ENCODE measurements around the gene RPL10.
"Not testable (repeated sequence)": the region's sequence is repeated elsewhere in the genome, so short reads cannot be mapped to it uniquely, and the experiment has no call there.

The RPL10 gene

GRCh38 chrX:154378799-154379568 is 19.2 kb upstream of the RPL10 start, which contains the start of gene EMD:
Gene EMD (plus strand): TSS chrX:154379295. CDS start chrX:154379485, 190 bp downstream.
- peak; percentile 98 for DNase-seq

DNA sequence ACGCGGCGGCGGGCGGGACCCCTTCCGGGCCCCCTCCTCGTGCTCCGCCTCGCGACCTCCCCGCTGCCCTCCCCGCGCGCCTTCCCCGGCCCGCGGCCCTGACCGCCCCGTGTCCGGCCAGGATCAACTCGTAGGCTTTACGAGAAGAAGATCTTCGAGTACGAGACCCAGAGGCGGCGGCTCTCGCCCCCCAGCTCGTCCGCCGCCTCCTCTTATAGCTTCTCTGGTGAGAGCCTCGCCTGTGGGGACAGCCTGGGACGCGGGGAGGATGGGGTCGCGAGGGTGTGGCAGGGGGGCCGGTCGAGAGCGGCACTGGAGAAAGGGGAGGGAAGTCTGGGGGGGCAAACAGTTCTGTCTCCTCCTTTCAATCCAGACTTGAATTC is 18.6 kb upstream of the RPL10 start:
- DNase-seq, result no peak

DNA sequence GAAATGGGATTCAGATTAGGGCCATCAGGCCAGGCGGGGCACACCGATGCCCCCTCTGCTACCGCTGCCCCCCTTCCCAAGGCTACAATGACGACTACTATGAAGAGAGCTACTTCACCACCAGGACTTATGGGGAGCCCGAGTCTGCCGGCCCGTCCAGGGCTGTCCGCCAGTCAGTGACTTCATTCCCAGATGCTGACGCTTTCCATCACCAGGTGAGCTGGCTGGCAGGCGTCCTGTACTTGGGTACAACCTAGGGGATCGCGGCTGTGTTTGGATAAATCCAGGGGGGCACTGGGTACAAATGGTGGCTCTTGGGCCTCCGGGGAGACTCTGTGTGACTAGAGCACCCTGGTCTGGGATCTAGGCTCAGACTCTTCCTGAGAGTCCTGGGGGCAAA is 18.0 kb upstream of the RPL10 start:
- no peak for DNase-seq

DNA sequence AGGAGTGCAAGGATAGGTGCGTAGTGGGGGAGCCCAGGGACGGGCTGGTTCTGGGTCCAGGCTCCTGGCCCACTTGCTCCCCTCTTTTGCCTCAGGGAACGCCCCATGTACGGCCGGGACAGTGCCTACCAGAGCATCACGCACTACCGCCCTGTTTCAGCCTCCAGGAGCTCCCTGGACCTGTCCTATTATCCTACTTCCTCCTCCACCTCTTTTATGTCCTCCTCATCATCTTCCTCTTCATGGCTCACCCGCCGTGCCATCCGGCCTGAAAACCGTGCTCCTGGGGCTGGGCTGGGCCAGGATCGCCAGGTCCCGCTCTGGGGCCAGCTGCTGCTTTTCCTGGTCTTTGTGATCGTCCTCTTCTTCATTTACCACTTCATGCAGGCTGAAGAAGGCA is 17.4 kb upstream of the RPL10 start:
- DNase-seq, result no peak

GRCh38 chrX:154381271-154381670 is 16.9 kb upstream of the RPL10 start:
- DNase-seq, result no peak

GRCh38 chrX:154382483-154383069 is 15.6 kb upstream of the RPL10 start:
- no peak for DNase-seq

- no peak for DNase-seq
Measured at GRCh38 chrX:154383359-154384283, 14.6 kb upstream of the RPL10 start.

- no peak for DNase-seq
Measured at GRCh38 chrX:154384284-154384892, 13.8 kb upstream of the RPL10 start.

- DNase-seq, result not testable (repeated sequence)
Measured at GRCh38 chrX:154388094-154388493, 10.1 kb upstream of the RPL10 start.

GRCh38 chrX:154388649-154389048 is 9.5 kb upstream of the RPL10 start:
- DNase-seq, result not testable (repeated sequence)

DNA sequence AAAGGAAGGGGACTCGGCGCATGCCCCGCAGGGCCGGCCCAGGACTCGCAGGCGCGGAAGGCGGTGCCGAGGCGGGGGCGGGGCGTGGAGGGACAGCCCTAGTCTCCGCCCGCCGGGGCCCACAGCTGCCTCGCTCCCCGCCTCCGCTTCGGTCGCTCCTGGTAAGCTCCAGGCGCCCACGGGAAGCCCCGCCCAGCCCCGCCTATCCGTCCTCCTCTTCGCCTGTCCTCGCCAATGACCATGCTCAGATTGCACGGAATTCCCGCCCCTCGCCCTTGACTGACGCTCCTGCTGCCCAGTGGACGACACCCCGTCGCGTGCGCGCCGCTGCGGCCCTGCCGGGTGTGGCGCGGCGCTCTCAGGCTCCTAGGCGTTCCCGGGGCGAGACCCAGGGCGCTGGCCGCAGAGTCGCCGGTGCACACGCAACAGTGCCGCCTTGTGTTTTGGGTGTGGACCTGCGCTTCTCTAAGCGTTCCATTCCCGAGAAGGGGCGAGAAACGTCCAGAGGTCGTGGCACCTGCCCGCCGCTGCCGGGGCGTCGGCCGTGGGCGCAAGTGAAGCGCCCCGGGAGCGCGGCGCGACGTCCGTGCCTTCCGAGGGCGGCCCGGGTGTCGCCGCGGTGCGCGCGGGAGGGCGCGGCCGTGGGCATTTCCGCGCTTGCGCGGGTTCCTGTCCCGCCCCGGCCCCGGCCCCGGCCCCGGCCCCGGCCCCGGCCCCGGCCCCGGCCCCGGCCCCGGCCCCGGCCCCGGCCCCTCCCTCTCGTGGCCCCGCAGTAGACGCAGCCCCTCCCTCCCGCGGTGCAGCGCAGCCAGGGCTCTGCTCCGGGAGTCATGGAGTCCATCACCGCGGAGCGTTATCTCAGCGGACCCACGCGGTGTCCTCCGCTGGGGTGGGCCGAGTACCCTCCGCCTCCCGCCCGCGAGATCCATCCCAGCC is 8.1 kb upstream of the RPL10 start:
- DNase-seq, result not testable (repeated sequence)

GRCh38 chrX:154396363-154396762 is 1.8 kb upstream of the RPL10 start:
- DNase-seq, result not testable (repeated sequence)

DNA sequence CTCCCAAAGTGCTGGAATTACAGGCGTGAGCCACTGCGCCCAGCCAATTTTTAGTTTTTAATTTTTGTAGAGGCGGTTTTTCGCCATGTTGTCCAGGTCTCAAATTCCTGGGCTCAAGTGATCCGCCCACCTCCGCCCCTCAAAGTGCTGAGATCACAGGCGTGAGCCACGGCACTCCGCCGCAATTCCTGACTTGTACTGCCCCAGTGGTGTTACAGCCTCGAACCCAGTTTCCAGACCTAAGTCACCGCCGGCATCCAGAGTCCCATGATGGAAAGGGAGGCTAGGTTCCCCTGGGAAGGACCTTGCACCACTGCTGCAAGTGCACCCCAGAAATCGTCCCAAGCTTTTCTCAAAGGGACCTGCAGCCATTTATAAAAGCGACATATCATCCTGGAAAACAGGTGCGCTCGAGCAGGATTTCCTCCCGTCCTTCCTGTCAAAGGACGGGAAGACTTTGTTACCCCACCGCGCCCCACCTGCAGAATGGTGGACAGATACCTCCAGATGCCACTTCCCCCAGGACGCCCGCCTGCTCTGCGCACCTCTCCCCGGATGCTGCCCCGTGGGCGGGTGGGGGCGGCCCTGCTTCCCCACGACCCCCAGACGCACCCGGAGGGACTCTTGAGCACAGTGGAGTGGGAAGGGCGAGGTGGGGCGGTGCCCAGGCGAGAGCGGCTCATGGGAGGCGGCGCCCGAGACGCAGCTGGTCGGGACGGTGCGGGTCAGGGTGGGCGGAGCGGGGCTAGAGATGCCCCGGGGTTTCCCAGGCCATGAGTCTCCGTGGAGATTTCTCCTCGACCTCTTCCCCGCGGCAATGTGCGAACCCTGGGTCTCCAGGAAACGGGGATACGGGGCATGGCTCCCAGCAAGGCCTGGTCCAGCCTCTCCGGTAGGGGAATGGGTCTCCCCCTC is 947 bp upstream of the RPL10 start:
- DNase-seq, result peak; percentile 73

DNA sequence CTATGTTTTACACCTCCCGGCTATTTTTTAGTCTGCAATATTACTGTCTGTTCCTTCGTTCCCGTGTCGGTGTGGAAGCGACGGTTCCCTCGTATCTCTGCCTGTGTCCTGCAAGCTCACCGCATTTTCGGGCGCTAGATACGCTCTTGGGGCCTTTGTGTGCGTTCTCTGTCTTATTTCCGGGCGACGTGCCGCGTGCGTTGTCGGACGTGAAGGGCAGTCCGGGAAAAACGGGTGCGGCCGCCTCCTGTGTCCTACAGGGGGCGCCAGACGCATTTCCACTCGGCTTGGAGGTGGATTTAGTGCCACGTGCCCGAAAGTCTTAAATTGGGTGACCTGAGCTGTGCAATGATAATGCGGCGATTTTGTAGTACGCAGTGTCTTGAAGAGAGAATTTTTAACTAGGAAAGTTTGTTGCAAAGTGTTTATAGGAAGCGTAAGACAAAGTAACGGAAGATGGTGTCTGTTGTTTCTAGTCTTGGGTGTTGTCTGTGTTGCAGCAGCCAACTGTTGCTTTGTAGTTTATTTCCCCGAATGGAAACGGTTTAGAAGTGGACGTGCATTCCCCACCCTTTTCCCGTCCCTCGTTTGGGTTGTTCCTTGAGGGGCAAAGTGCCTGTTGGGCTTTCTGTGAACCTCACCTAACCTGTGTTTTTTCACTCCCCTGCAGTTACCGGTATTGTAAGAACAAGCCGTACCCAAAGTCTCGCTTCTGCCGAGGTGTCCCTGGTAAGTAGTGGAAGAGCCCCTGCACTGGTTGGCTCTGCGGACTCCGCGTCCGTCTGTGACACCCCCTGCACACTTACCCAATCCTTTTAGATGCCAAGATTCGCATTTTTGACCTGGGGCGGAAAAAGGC is 720 bp downstream of the RPL10 start:
- DNase-seq, result peak; percentile 75

GRCh38 chrX:154399527-154400368 is 1.6 kb downstream of the RPL10 start:
- DNase-seq, result no peak

DNA sequence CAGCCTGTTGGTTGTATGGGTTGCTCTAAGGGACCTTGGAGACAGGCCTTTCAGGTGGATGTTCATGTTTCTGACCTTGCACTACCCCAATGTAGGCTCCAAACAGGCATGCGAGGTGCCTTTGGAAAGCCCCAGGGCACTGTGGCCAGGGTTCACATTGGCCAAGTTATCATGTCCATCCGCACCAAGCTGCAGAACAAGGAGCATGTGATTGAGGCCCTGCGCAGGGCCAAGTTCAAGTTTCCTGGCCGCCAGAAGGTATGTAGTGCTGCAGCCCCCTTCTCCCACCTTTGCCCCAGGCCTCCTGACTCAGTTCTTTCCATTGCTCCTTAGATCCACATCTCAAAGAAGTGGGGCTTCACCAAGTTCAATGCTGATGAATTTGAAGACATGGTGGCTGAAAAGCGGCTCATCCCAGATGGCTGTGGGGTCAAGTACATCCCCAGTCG is 2.2 kb downstream of the RPL10 start:
- DNase-seq, result not testable (repeated sequence)

- DNase-seq, result no peak
Measured at GRCh38 chrX:154401045-154401799, 3.0 kb downstream of the RPL10 start.

Data from stimulated activated naive CD4-positive, alpha-beta T cell treated with Interleukin-2 at 50 U/mL for 16 hours (primary cell).